Ectodermal cell (in vitro differentiated cells): ENCODE data around the gene LRRK1.

Experiments
- H3K27ac ChIP-seq: 2 replicates; pipeline ENCODE4 v1.7.0; 2013; ENCODE audit warnings: mild to moderate bottlenecking, low read depth, low read length; ENCODE audit not compliant: insufficient read depth, poor library complexity, severe bottlenecking
- H3K27me3 ChIP-seq: 2 replicates; pipeline ENCODE4 v1.7.0; 2013; ENCODE audit warnings: mild to moderate bottlenecking, low read length; ENCODE audit not compliant: insufficient read depth, control insufficient read depth, poor library complexity, severe bottlenecking
- H3K36me3 ChIP-seq: one replicate; pipeline ENCODE4 v1.7.0; 2013; ENCODE audit warnings: low read length; ENCODE audit not compliant: control insufficient read depth, insufficient read depth
- H3K4me1 ChIP-seq: one replicate; pipeline ENCODE4 v1.7.0; 2013; ENCODE audit warnings: low read length; ENCODE audit not compliant: control insufficient read depth, insufficient read depth
- H3K4me3 ChIP-seq: 2 replicates; pipeline ENCODE4 v1.7.0; 2013; ENCODE audit warnings: low read depth, low read length, control low read depth; ENCODE audit not compliant: insufficient read depth
- H3K9me3 ChIP-seq: 2 replicates; pipeline ENCODE4 v1.7.0; 2013; ENCODE audit warnings: mild to moderate bottlenecking, low read length, moderate library complexity; ENCODE audit not compliant: control insufficient read depth
- WGBS, 2 experiments: methylation state at CpG; one replicate each; pipeline ENCODE4 v1.1.7; 2013; ENCODE audit warnings: missing lambda C conversion rate in 2 of 2; 5-methylcytosine and 5-hydroxymethylcytosine counted together

Gene LRRK1

GRCh38 chr15:100988857-100989256 is 69.7 kb downstream of the LRRK1 start:
- no peaks in the 10 kb centered on the region for H3K27me3 ChIP-seq
- no peak overlapping the region for H3K27ac ChIP-seq
- no peaks in the 10 kb centered on the region for H3K36me3 ChIP-seq
- H3K4me1 ChIP-seq: peaks cover 4% of the 10 kb centered on the region
- H3K4me3 ChIP-seq: no peak overlapping the region
- WGBS, 2 experiments: 86 to 97% methylated on average over 3 of the region's 3 CpGs
- no peaks in the 10 kb centered on the region for H3K9me3 ChIP-seq

GRCh38 chr15:100994597-100995446 is 75.7 kb downstream of the LRRK1 start:
- Histone ChIP-seq H3K4me1 (no peaks in the 10 kb centered on the region), H3K4me3 (no peak overlapping the region)

GRCh38 chr15:100995471-100996430 is 76.6 kb downstream of the LRRK1 start:
- Histone ChIP-seq H3K27me3 (no peaks in the 10 kb centered on the region), H3K4me3 (no peak overlapping the region), H3K9me3 (no peaks in the 10 kb centered on the region), H3K27ac (no peak overlapping the region), H3K36me3 (no peaks in the 10 kb centered on the region), H3K4me1 (no peaks in the 10 kb centered on the region)
- 91 to 93% methylated on average over 20 of the region's 20 CpGs for WGBS, 2 experiments

More at GRCh38 chr15:100994597-100995446, 75.7 kb downstream of the LRRK1 start:
- Histone ChIP-seq H3K27me3 (no peaks in the 10 kb centered on the region), H3K9me3 (no peaks in the 10 kb centered on the region), H3K27ac (no peak overlapping the region), H3K36me3 (no peaks in the 10 kb centered on the region)
- 89 to 91% methylated on average over 17 of the region's 17 CpGs for WGBS, 2 experiments

GRCh38 chr15:100997442-100997841 is 78.3 kb downstream of the LRRK1 start:
- no peaks in the 10 kb centered on the region for H3K27me3 ChIP-seq
- no peaks in the 10 kb centered on the region for H3K36me3 ChIP-seq
- no peak overlapping the region for H3K27ac ChIP-seq
- 77 to 94% methylated on average over 1 of the region's 1 CpG for WGBS, 2 experiments
- H3K4me1 ChIP-seq: no peaks in the 10 kb centered on the region
- no peak overlapping the region for H3K4me3 ChIP-seq
- no peaks in the 10 kb centered on the region for H3K9me3 ChIP-seq

GRCh38 chr15:100998630-100999029 is 79.5 kb downstream of the LRRK1 start:
- no peaks in the 10 kb centered on the region for H3K36me3 ChIP-seq
- H3K4me1 ChIP-seq: no peaks in the 10 kb centered on the region
- H3K27ac ChIP-seq: no peak overlapping the region
- H3K9me3 ChIP-seq: no peaks in the 10 kb centered on the region
- 83 to 90% methylated on average over 1 of the region's 1 CpG for WGBS, 2 experiments
- H3K4me3 ChIP-seq: no peak overlapping the region
- no peaks in the 10 kb centered on the region for H3K27me3 ChIP-seq

GRCh38 chr15:100999369-100999768 is 80.2 kb downstream of the LRRK1 start:
- no peak overlapping the region for H3K27ac ChIP-seq
- H3K9me3 ChIP-seq: no peaks in the 10 kb centered on the region
- H3K27me3 ChIP-seq: no peaks in the 10 kb centered on the region
- H3K36me3 ChIP-seq: no peaks in the 10 kb centered on the region
- 86 to 100% methylated on average over 3 of the region's 3 CpGs for WGBS, 2 experiments
- H3K4me1 ChIP-seq: no peaks in the 10 kb centered on the region
- H3K4me3 ChIP-seq: no peak overlapping the region

- 58 to 61% methylated on average over 5 of the region's 5 CpGs for WGBS, 2 experiments
Measured at GRCh38 chr15:101000271-101000681, 81.1 kb downstream of the LRRK1 start.

GRCh38 chr15:101001056-101001455 is 81.9 kb downstream of the LRRK1 start:
- Histone ChIP-seq H3K9me3 (no peaks in the 10 kb centered on the region), H3K4me1 (no peaks in the 10 kb centered on the region), H3K27me3 (no peaks in the 10 kb centered on the region), H3K27ac (no peak overlapping the region), H3K36me3 (no peaks in the 10 kb centered on the region), H3K4me3 (no peak overlapping the region)
- 93 to 95% methylated on average over 6 of the region's 6 CpGs for WGBS, 2 experiments

More at GRCh38 chr15:101000271-101000681, 81.1 kb downstream of the LRRK1 start:
- no peaks in the 10 kb centered on the region for H3K27me3 ChIP-seq
- no peak overlapping the region for H3K27ac ChIP-seq
- no peaks in the 10 kb centered on the region for H3K4me1 ChIP-seq
- no peaks in the 10 kb centered on the region for H3K36me3 ChIP-seq
- H3K9me3 ChIP-seq: no peaks in the 10 kb centered on the region
- no peak overlapping the region for H3K4me3 ChIP-seq

- Histone ChIP-seq H3K27ac (no peak overlapping the region), H3K27me3 (no peaks in the 10 kb centered on the region), H3K36me3 (no peaks in the 10 kb centered on the region), H3K9me3 (no peaks in the 10 kb centered on the region), H3K4me1 (no peaks in the 10 kb centered on the region), H3K4me3 (no peak overlapping the region)
- 93 to 97% methylated on average over 5 of the region's 5 CpGs for WGBS, 2 experiments
Measured at GRCh38 chr15:101001796-101002195, 82.6 kb downstream of the LRRK1 start.

GRCh38 chr15:101003081-101003480 is 83.9 kb downstream of the LRRK1 start:
- Histone ChIP-seq H3K9me3 (no peaks in the 10 kb centered on the region), H3K4me3 (no peak overlapping the region), H3K27ac (no peak overlapping the region), H3K4me1 (no peaks in the 10 kb centered on the region), H3K27me3 (peaks cover 11% of the 10 kb centered on the region), H3K36me3 (no peaks in the 10 kb centered on the region)
- WGBS, 2 experiments: 87 to 91% methylated on average over 1 of the region's 1 CpG
